IMR-90 (cell line): ENCODE results near the gene MAP3K19. TPM values are rescaled to one million over a fixed set of nuclear protein-coding genes. Genes with fewer than 3 reads are reported as not detected.
A peak's percentile ranks its signal among the peaks of the same experiment; 100 is the strongest.

Experiments
- ATAC-seq: fragments of 200-7000 bp; cut with Tn5 transposase; 2 replicates; pipeline ENCODE4 v1.9.1; 2020; ENCODE audit warnings: low read depth, mild to moderate bottlenecking, moderate library complexity
- BruUV-seq: library from RNA; stranded (reverse); fragments of 400-500 nt; replicated peaks from 2 replicates; lab custom pipeline; 2021; lab: Mats Ljungman, UMichigan
- CTCF ChIA-PET: fragments of 300-600 bp; formaldehyde crosslinking; extraction: SDS; loops from one replicate; lab custom pipeline; 2021; ENCODE audit warnings: antibody characterized with exemption; lab: Yijun Ruan, JAX
- POLR2A ChIA-PET: fragments of 300-600 bp; sonication (Branson Sonifier 250); formaldehyde crosslinking; loops from one replicate; lab custom pipeline; 2022; ENCODE audit warnings: antibody characterized with exemption; ENCODE audit not compliant: unreplicated experiment; lab: Charles Lee
- DNase-seq: peaks from one replicate; pipeline ENCODE4 v3.0.0; 2013
- H2AFZ ChIP-seq: replicated peaks from 2 replicates; pipeline ENCODE3; 2013; ENCODE audit warnings: low read length, mild to moderate bottlenecking; ENCODE audit not compliant: poor library complexity
- H2AK5ac ChIP-seq: 2 replicates; pipeline ENCODE4 v1.6.1; 2013; ENCODE audit warnings: low read depth, low read length, inconsistent platforms
- H2AK9ac ChIP-seq: replicated peaks from 2 replicates; pipeline ENCODE3; 2013; ENCODE audit warnings: mild to moderate bottlenecking, low read depth, low read length, moderate library complexity; ENCODE audit not compliant: poor library complexity
- H2BK120ac ChIP-seq: 2 replicates; pipeline ENCODE4 v1.6.1; 2013; ENCODE audit warnings: low read depth, low read length, inconsistent platforms
- H2BK15ac ChIP-seq: 3 replicates; pipeline ENCODE4 v1.6.1; 2013; ENCODE audit warnings: low read depth, low read length, inconsistent platforms
- H2BK20ac ChIP-seq: 2 replicates; pipeline ENCODE4 v1.6.1; 2013; ENCODE audit warnings: low read depth, mild to moderate bottlenecking, inconsistent platforms, low read length, moderate library complexity
- H2BK5ac ChIP-seq: 2 replicates; pipeline ENCODE4 v1.6.1; 2013; ENCODE audit warnings: mild to moderate bottlenecking, low read depth, low read length, inconsistent platforms; ENCODE audit not compliant: poor library complexity, severe bottlenecking
- H3K14ac ChIP-seq: replicated peaks from 2 replicates; pipeline ENCODE4 v1.6.1; 2013; ENCODE audit warnings: low read depth, low read length, inconsistent platforms
- H3K18ac ChIP-seq: 2 replicates; pipeline ENCODE4 v1.6.1; 2013; ENCODE audit warnings: low read depth, low read length, control low read depth
- H3K23ac ChIP-seq: 2 replicates; pipeline ENCODE4 v1.6.1; 2013; ENCODE audit warnings: low read depth, low read length, inconsistent platforms
- H3K27ac ChIP-seq: 2 replicates; pipeline ENCODE4 v1.5.1; 2013; ENCODE audit warnings: mild to moderate bottlenecking, control low read depth, low read length; ENCODE audit not compliant: insufficient read depth
- H3K27me3 ChIP-seq: 2 replicates; pipeline ENCODE4 v1.6.1; 2013; ENCODE audit warnings: low read length; ENCODE audit not compliant: control insufficient read depth, insufficient read depth
- H3K36me3 ChIP-seq: 2 replicates; pipeline ENCODE4 v1.6.1; 2013; ENCODE audit warnings: low read length, mixed read lengths; ENCODE audit not compliant: control insufficient read depth, insufficient read depth
- H3K4ac ChIP-seq: 2 replicates; pipeline ENCODE4 v1.6.1; 2013; ENCODE audit warnings: low read depth, low read length, inconsistent platforms
- H3K4me1 ChIP-seq: 2 replicates; pipeline ENCODE4 v1.6.1; 2013; ENCODE audit warnings: low read length, mixed read lengths; ENCODE audit not compliant: control insufficient read depth, insufficient read depth
- H3K4me2 ChIP-seq: 2 replicates; pipeline ENCODE4 v1.6.1; 2013; ENCODE audit warnings: low read depth, mild to moderate bottlenecking, control low read depth, low read length, moderate library complexity
- H3K4me3 ChIP-seq: 2 replicates; pipeline ENCODE4 v1.5.1; 2013; ENCODE audit warnings: low read depth, mild to moderate bottlenecking, control low read depth, low read length, moderate library complexity; ENCODE audit not compliant: insufficient read depth
- H3K56ac ChIP-seq: 2 replicates; pipeline ENCODE4 v1.6.1; 2013; ENCODE audit warnings: low read length, inconsistent platforms; ENCODE audit not compliant: insufficient read depth; ENCODE audit errors: extremely low read depth
- H3K79me1 ChIP-seq, 2 experiments: 2 replicates each; pipeline ENCODE4 v1.6.1; 2013; ENCODE audit warnings: low read length in 2 of 2, inconsistent platforms in 1 of 2, low read depth in 1 of 2
- H3K9ac ChIP-seq: 2 replicates; pipeline ENCODE4 v1.6.1; 2013; ENCODE audit warnings: low read depth, low read length, control low read depth
- H3K9me1 ChIP-seq: 2 replicates; pipeline ENCODE4 v1.6.1; 2013; ENCODE audit warnings: low read length, inconsistent platforms; ENCODE audit not compliant: insufficient read depth
- H3K9me3 ChIP-seq: 2 replicates; pipeline ENCODE4 v1.6.1; 2013; ENCODE audit warnings: low read length; ENCODE audit not compliant: control insufficient read depth, insufficient read depth
- H4K20me1 ChIP-seq: 2 replicates; pipeline ENCODE4 v1.6.1; 2013; ENCODE audit warnings: low read length, inconsistent platforms; ENCODE audit not compliant: insufficient read depth
- H4K5ac ChIP-seq: 2 replicates; pipeline ENCODE4 v1.6.1; 2013; ENCODE audit warnings: mild to moderate bottlenecking, low read depth, low read length, control low read depth
- H4K8ac ChIP-seq, 2 experiments: 2 replicates each; pipeline ENCODE4 v1.6.1; 2013; ENCODE audit warnings: low read depth in 2 of 2, low read length in 2 of 2, control low read depth in 1 of 2, inconsistent platforms in 1 of 2
- H4K91ac ChIP-seq: 2 replicates; pipeline ENCODE4 v1.6.1; 2013; ENCODE audit warnings: low read depth, low read length, inconsistent platforms; ENCODE audit not compliant: insufficient read depth
- CEBPB ChIP-seq: IDR thresholded peaks from 2 replicates; pipeline ENCODE4 v1.6.1; 2012; ENCODE audit warnings: low read depth, low read length, improper control_type of control experiment
- RAD21 ChIP-seq: IDR thresholded peaks from 2 replicates; pipeline ENCODE4 v1.6.1; 2012; ENCODE audit warnings: low read length, improper control_type of control experiment
- WGBS, 2 experiments: methylation state at CpG; one replicate each; pipeline versions ENCODE4 v1.1.5 to v1.1.7; 2013; ENCODE audit warnings: missing lambda C conversion rate in 2 of 2; ENCODE audit not compliant: insufficient read length in 1 of 2; ENCODE audit errors: extremely low coverage in 2 of 2; 5-methylcytosine and 5-hydroxymethylcytosine counted together
- dilution Hi-C: fragments of 300-500 bp; cut with HindIII; formaldehyde crosslinking; loops from one replicate; pipeline ENCODE4 v1.14.3; 2018; ENCODE audit warnings: low sequenced_read_pairs; ENCODE audit not compliant: unreplicated experiment
- in situ Hi-C: fragments of 300-500 bp; cut with MboI; formaldehyde crosslinking; loops from 3 replicates; pipeline ENCODE4 v1.14.3; 2019; ENCODE audit warnings: low sequenced_read_pairs, inconsistent platforms, mixed read lengths
- intact Hi-C: fragments of 100-400 bp; cut with micrococcal nuclease; formaldehyde crosslinking; loops from 2 replicates; pipeline ENCODE4 v1.10.0; 2022
- polyA plus RNA-seq, 3 experiments: library from polyadenylated mRNA; depleted of rRNA; stranded (reverse); fragments of >200 nt; gene quantifications; 2 replicates each; pipeline ENCODE4 v1.2.3, GENCODE V29; 2012; ENCODE audit warnings: low replicate concordance in 1 of 3
- total RNA-seq: library from RNA; depleted of rRNA; stranded (reverse); fragments of >200 nt; gene quantifications from 2 replicates; pipeline ENCODE4 v1.2.3, GENCODE V29; 2012

MAP3K19 gene
- total and polyA plus RNA-seq, 2 of the 4 experiments (the other 2 are of a cell fraction): not detected

- Histone ChIP-seq H3K4me1 (no peaks in the 10 kb centered on the region), H3K23ac (no peak overlapping the region), H3K79me1 (peaks cover 33 to 49% of the 10 kb centered on the region in 2 experiments), H3K9me1 (0 out of 2 replicates have a peak, but pooled peaks cover 2% of the 10 kb centered on the region), H2AK5ac (no peak overlapping the region), H3K18ac (no peak overlapping the region), H3K56ac (no peak overlapping the region), H3K9ac (no peak overlapping the region), H4K8ac (no peak overlapping the region), H3K27ac (no peak overlapping the region), H4K20me1 (peaks cover 5% of the 10 kb centered on the region; the same call in 1 of the 2 replicates), H3K14ac (no peak overlapping the region), H3K9me3 (peaks cover 10% of the 10 kb centered on the region), H3K4me3 (no peak overlapping the region), H4K5ac (no peak overlapping the region), H2AK9ac (no peak overlapping the region), H2BK15ac (no peak overlapping the region), H2BK20ac (no peak overlapping the region), H3K27me3 (no peaks in the 10 kb centered on the region), H2BK5ac (no peak overlapping the region), H3K4ac (no peak overlapping the region), H2AFZ (no peak overlapping the region), H2BK120ac (no peak overlapping the region), H3K4me2 (no peak overlapping the region), H4K91ac (no peak overlapping the region), H3K36me3 (peaks cover 11% of the 10 kb centered on the region)
- dilution Hi-C loops (no loop called here), in situ Hi-C loops (no loop called here), intact Hi-C loops (no loop called here)
- no peak for DNase-seq
- no TSS peak for BruUV-seq
- TF ChIP-seq CEBPB (peak; percentile 64), RAD21 (no peak)
- no CpG with 5 or more reads among the region's 2 CpGs for WGBS, 2 experiments
- ChIA-PET CTCF (no interaction called here), POLR2A (no interaction called here)
- no peak for ATAC-seq
Observed at GRCh38 chr2:135076556-135076955, 29.3 kb upstream of the MAP3K19 start.
